GM18909 (cell line): Measurements from ENCODE around the gene PATE1.
"Not testable (repeated sequence)": the region's sequence is repeated elsewhere in the genome, so short reads cannot be mapped to it uniquely, and the experiment has no call there.

Source experiments
- ATAC-seq: cut with Tn5 transposase; IDR thresholded peaks from one replicate; pipeline ENCODE4 v1.9.1; 2021; ENCODE audit warnings: mild to moderate bottlenecking; ENCODE audit not compliant: unreplicated experiment, poor library complexity

Gene PATE1, protein sequence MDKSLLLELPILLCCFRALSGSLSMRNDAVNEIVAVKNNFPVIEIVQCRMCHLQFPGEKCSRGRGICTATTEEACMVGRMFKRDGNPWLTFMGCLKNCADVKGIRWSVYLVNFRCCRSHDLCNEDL

GRCh38 chr11:125745979-125746378, at the start of gene PATE1:
TSS of gene PATE1 (plus strand) at chr11:125746279. CDS start at chr11:125746305, 26 bp downstream.
- no peak for ATAC-seq

DNA sequence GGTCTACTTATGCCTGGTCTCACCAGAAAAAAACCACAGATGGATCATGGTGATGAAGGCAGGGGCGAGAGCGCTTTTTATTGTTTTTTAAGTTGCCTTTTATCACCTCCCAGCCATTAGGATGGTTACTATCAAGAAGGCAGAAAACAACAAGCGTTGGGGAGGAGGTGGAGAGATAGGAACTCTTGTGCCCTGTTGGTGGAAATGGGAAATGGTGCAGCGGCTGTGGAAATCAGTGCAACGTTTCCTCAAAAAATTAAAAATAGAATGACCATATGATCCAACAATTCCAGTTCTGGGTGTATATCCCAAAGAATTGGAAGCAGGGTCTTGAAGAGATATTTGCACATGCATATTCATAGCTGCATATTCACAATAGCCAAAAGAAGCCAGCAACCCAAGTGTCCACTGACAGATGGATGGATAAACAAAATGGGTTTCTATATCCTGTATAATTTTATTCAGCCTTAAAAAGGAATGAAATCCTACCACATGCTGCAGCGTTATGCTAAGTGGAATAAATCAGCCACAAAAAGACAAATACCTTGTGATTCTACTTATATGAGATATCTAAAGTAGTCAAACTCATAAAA, 45.0 kb upstream of the PATE1 start:
- ATAC-seq: no peak

DNA sequence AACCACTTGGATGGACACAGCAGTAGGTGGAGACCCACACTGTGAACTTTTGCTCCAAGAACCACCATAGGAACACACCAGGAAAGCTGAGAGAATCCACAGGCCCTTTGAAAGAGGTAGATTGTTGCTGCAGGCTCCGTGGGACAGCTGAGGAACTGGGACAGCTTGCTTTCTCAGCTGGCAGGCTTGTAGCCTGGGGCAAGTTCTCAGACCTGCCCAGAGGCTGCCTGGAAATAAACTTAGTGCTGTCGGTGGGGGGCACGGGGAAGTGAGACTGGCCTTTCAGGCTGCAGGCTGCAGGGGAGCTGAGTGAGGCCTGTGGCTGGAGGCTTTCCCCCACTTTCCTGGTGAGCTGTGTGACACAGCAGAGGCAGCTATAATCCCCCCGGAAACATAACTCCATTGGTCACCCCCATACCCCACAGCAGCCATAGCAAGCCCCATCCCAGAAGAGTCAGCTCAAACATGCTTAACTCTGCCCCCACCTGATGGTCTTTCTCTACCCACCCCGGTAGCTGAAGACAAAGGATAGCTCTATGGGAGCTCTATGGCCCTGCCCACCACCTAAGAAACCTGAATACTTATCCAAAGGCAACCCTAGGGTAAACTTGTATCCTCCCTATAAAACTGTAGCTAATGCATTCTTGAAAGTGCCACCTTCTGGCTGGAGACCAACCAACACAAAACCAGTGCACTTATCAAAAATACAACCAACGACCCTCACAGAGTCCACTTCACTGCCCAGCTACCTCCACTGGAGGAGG, 44.0 kb upstream of the PATE1 start:
- ATAC-seq: no peak

DNA sequence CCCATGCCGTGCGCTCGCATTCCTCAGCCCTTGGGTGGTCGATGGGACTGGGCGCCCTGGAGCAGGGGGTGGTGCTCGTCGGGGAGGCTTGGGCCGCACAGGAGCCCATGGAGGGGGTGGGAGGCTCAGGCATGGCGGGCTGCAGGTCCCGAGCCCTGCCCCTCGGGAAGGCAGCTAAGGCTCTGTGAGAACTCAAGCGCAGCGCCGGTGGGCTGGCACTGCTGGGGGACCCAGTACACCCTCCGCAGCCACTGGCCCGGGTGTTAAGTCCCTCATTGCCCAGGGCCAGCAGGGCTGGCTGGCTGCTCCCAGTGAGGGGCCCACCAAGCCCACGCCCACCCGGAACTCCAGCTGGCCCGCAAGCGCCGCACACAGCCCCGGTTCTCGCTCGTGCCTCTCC, 41.4 kb upstream of the PATE1 start:
- not testable (repeated sequence) for ATAC-seq

- ATAC-seq: no peak
Observed at GRCh38 chr11:125720781-125721180, 25.3 kb upstream of the PATE1 start.

GRCh38 chr11:125724125-125724524, 22.0 kb upstream of the PATE1 start:
- ATAC-seq: no peak

- no peak for ATAC-seq
Observed at GRCh38 chr11:125728969-125729368, 17.1 kb upstream of the PATE1 start.

GRCh38 chr11:125740617-125741016, 5.5 kb upstream of the PATE1 start:
- no peak for ATAC-seq

- ATAC-seq: no peak
Observed at GRCh38 chr11:125743681-125744080, 2.4 kb upstream of the PATE1 start.

- ATAC-seq: no peak
Observed at GRCh38 chr11:125750629-125751028, 4.5 kb downstream of the PATE1 start.

DNA sequence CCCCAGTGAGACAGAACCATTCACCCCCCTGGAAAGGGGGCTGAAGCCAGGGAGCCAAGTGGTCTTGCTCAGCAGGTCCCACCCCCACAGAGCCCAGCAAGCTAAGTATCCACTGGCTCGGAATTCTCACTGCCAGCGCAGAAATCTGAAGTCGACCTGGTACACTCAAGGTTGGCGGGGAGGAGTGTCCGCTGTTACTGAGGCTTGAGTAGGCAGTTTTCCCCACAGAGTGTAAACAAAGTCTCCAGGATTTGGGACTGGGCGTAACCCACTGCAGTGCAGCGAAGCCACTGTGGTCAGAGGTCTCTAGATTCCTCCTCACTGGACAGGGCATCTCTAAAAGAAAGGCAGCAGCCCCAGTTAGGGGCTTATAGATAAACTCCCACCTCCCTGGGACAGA, 10.0 kb downstream of the PATE1 start:
- no peak for ATAC-seq

DNA sequence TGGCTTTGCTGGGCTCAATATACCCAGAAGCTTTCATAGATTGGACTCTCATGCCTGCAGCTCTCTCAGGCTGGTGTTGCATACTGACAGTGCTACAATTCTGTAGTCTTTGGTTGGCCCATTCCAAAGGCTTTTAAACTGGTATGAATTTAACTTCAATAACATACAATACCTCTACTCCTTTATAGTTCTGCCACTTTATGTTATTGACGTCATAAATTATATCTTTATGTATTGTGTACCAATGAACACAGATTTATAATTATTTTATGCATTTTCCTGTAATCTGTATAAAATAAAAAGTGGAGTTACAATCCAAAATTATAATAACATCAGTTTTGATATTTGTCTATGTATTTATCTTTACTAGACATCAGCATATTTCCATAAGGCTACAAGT, 16.4 kb downstream of the PATE1 start:
- ATAC-seq: no peak

GRCh38 chr11:125763483-125763882, 17.4 kb downstream of the PATE1 start:
- ATAC-seq: no peak

DNA sequence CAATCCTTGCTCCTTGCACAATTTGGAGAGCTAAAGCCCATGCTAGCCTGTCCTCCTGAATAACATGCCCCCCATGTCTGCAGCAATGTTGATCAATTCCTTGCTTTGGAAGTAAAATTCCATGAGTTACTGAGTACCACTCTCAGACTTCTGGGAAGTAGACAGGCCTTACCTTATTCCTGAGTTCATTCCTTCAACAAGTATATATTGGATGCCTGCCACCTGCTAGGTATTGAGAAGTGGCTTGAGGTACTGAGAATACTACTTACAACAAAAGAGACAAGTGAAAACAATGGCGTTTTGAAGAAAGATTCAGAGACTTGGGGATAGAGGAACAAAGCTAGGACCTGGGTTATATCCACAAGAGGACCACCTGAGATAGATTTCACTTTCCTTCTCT, 20.2 kb downstream of the PATE1 start:
- no peak for ATAC-seq

DNA sequence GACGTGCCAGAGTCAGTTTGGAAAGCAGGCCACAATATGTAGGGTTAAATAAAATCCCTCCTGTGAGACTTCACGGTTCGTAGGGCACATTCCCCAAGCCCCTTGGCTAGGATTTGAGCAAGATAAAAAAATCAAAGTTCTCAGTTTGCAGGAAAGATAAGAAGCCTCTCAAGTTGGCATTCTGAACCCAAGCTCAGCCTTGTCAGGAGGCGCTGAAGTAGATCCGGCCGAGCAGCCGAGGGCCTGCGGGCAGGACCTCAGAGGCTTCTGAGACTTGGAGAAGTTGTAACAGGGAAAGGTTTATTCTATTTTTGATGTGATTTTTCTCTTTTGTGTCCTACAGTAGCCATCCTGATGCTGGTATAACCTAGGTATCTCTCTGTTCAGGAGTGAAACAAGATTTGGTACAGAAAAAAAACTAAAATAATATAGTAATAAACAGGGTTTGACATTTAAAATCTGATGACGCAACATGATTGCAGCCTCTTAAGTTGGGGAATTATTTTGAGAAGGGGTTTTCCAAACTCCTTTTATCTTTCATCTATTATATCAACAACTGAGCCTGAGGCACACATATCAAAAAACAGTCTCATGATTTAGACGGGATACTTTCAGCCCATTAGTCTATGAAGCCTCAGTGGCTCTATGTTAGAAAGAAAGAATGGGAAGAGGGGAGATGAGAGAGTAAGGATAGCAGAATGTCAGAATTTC, 22.4 kb downstream of the PATE1 start:
- ATAC-seq: no peak

DNA sequence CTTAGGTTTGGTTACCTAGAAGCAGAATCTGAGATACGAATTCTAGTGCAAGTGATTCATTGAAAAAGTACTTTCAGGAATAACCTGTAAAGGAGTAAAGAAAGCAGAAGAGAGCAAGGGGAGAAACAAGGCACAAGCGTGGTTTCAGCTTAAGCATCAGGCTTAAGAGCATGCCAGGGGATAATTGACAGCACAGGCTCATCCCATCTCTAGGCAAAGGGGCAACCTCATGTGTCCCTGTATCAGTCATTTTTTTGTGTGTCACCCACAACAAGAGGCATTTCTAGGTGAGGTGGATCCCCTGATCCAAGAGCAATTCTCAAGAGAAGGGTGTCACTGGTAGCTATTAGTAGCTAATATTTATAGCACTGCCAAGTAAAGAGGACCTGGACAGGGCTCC, 24.5 kb downstream of the PATE1 start:
- no peak for ATAC-seq

DNA sequence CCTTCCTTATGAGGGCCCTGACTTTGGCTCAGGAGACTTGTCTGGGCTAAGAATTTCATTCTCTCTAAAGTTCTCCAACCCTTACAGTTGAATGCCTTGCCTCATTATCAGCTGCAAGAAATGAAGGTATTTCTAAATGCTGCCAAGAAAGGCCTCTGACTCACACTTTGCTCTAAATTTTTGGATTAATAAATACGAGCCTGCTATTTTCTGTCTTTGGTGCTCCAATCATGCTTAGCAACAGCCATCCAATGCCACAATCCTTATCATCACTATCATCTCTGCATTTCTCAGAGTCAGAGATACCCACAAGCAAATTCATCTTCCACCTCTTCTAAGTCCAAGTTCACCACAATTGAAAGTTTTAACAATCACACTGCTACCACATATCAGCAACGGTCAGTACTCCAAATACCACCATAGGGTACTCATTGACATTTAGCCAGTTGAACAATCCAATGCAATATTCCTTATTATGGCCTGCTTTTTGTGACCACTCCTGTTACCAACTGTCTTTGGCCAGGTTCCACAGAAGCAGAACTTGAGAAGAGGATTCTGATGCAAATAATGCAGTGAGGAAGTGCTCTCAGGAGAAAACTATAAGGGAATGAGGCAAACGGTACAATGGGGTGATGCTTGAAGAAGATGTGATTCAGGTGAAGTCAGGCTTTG, 26.9 kb downstream of the PATE1 start:
- ATAC-seq: no peak

GRCh38 chr11:125773516-125773915, 27.4 kb downstream of the PATE1 start:
- ATAC-seq: no peak

DNA sequence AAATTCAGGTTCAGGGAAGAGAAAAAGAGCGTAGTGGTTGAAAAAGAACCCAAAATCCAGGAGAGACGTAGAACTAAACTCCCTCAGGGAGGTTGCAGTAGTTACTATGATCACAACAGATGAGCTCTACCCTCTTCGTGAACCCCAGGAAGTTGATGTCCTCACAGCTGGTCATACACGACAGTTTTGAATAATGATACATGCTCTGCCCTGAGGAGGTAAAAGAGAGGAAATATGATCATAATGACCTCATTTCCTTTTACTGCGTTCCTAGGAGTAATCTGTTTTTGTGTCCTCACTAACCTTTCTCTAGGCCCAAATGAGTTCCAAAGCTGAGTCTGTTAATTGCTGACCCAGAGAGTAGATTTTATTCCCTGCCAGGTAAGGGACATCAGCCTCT, 31.2 kb downstream of the PATE1 start:
- ATAC-seq: no peak

- ATAC-seq: no peak
Observed at GRCh38 chr11:125778728-125779127, 32.6 kb downstream of the PATE1 start, which contains the start of gene PATE2. TSS of gene PATE2 (minus strand) at chr11:125778828. CDS start at chr11:125778773, 55 bp downstream.

DNA sequence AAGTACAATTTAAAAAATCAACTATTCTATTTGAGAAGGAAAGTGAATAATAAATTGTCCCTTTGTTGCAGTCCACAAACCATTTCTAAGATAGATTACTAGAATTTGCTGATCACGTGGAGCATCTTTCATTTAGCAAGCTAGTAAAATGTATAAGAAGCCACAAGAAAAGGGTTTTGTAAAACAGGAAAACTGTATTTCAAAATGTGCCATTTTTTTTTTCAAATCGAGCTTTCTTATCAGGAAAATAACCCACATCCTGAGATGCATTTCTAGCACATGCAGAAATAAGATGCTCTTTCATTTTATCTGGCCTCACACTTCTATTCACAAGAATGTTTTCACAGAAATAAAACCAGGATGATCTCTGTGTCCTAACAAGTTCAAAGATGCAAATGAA, 38.6 kb downstream of the PATE1 start:
- no peak for ATAC-seq
